NCI-H1694 (cell line): Measurements from ENCODE around the gene LMNA.
A peak's percentile ranks its signal among the peaks of the same experiment; 100 is the strongest.
"Not testable (repeated sequence)": the region's sequence is repeated elsewhere in the genome, so short reads cannot be mapped to it uniquely, and the experiment has no call there.

Experiments
- DNase-seq: peaks from one replicate; lab custom pipeline; 2025; lab: John Stamatoyannopoulos, UW

LMNA gene

DNA sequence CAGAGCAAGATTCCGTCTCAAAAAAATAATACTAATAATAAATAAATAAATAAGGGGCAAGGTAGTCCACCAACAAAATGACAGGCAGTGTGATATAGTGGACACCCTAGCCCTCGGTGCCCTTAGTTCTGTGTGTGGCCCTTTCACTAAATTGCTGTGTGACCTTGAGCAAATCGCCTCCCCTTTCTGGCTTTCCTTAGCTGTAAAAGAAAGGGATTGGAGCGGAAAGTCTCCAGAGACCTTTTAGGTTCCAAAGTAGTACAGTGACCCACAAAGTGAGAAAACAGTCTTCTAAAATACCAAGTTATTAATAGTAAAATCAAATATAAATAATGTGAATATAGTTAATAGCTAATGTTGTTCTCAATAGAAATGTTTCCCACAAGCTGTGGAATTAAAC lies 7.6 kb downstream of the LMNA start:
- no peak for DNase-seq

DNA sequence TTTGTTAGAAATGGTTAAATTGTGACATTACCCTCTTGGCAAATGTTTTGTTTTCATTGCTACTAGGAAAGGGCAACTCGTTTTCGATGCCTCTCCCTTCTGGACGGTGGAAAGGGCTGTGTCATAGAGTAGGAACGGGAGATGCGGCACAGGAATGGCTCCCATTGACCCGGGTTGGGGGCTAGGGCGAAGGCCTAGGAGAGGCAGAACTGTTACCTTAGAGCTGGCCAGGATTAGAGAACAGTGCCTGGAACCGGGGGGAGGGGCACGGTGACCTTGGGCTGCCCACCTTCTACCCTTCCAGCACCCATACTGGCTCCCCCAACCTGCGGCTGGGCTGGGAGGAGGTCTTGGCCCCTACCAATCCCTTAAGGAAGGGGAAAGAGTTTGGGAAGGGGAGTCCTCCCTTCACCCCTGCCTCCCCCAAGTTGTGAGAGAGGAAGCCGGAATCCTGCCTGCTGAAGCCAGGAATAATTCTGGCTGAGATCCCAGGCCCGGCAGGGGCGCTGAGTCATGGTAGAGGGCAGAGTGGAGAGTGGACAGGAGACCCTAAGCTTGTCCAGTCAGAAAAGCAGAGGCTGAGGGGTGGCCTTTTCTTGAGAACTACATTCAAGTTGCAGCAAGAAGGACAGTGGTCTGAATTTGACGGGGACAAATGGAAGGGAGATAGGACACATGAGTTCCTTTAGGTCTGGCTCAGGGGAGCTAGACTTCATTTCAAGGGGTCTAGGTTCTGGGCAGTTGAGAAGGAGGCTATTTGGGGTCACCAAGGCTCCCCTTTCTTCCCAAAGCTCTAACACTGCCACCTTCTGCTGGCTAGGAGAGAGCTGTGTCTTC lies 8.2 kb downstream of the LMNA start:
- DNase-seq: peak; percentile 41

DNA sequence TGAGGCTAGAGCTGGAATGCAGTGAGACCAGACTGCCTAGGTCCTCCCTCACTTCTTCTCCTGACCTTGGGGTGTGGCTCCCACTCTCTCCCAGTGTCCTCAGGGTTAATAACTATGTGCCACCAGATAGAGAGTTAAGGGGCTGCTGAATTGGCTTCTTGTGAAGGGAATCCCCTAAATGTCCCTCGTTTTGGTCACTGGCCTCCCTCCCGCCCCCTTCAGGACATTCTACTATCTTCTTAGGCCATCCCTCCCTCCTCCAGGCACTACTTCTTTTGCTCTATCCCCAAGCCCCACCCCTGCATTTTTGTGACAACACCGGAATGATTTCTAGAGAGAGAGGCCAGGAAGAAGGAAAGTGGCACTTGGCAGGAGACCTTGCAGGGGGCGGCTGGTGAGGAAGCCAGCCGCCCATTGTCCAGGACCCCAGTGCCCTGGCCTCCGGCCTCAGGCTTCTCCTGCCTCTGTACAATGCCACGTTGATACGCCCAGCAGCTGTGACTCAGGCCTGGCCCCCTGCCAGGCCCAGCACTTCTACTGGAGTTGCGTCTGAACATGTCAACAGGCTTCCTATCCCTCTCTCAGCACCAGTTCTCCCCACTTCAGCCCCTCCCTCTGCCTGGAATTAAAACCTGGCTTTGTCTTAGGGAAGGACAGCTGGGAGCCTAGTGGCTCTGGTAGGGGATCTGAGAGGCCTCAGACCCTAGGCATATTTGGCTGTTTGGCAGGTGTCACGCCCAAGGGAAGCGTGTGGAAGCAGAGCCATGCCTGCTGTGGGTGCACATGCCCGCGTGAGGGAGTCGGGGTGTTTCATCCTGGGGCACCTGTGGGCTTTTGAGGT lies 9.1 kb downstream of the LMNA start:
- DNase-seq: peak; percentile 99

DNA sequence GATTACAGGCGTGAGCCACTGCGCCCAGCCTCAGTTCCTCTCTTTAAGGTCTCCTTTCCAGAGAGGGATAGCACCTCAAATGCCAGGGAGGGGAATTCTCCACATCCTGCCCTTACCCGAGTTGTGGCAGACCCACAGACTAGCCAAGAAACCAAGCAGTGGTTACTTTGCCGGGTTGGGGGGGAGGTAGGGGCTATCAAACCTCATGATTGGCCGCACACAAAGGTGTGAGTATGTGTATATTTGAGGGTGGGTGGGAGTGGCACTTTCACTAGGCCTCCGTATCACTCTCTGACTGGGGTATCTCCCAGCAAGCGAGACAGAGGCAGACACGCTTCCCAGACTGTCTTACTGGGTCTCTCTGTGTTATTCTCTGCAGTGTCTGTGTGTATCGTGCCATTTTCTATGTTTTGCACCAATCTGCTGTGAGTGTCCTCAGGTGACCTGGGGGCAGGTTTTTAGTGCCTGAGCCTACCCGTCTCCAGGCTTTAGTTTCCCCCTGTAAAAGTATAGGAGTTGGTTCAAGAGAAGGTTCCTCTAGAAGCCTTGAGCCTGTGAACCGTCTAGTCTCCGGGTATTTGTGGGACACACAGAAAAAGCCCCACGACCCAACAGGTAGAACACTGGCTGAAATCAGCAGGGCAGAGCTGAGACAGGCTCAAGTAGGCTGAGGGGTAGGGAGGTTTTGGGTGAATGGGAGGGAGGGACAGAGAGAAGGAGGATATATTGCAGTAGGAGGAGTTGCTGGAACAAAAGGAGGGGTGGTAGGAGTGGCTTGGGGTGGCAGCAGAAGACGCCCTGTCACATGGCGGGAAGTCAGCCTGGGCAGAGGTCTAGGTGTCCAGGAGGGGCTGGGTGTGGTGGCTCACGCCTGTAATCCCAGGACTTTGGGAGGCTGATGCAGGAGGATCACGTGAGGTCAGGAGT lies 10.3 kb downstream of the LMNA start:
- DNase-seq: peak; percentile 65

DNA sequence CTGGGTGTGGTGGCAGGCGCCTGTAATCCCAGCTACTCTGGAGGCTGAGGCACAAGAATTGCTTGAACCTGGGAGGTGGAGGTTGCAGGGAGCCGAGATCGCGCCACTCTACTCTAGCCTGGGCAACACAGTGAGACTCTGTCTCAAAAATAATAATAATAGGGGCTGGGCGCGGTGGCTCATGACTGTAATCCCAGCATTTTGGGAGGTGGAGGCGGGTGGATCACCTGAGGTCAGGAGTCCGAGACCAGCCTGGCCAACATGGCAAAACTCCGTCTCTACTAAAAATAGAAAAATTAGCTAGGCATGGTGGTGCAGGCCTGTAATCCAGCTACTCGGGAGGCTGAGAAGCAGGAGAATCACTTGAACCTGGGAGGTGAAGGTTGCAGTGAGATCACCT lies 11.0 kb downstream of the LMNA start:
- not testable (repeated sequence) for DNase-seq

DNA sequence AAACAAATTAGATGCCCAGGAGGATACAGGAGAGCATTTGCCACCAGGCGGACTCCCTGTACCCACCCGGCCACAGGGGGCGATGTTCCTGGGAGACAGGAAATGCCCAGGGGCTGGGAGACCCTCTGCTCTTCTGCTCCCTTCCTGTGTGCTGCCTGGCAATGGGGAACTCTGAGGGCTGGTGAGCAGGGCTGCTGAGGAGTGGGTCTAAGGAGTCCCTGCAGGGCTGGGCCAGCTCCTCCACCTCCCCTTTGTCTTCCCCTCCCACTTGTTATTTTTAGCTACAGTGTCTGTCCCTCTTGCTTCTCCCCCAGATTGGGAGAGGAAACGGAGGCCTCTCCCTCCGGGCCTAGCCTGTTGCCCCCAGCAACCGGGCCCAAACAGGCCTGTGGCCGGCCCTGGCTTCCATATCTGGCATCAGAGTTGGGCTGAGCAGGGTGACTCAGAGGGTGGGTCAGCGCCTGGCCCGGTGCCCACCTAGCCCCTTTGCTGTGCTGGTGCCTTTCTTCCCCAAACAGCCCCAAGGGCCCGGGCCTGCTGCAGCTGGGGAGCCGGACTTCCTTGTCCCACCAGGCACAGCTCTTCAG lies 11.6 kb downstream of the LMNA start:
- DNase-seq: peak; percentile 64

DNA sequence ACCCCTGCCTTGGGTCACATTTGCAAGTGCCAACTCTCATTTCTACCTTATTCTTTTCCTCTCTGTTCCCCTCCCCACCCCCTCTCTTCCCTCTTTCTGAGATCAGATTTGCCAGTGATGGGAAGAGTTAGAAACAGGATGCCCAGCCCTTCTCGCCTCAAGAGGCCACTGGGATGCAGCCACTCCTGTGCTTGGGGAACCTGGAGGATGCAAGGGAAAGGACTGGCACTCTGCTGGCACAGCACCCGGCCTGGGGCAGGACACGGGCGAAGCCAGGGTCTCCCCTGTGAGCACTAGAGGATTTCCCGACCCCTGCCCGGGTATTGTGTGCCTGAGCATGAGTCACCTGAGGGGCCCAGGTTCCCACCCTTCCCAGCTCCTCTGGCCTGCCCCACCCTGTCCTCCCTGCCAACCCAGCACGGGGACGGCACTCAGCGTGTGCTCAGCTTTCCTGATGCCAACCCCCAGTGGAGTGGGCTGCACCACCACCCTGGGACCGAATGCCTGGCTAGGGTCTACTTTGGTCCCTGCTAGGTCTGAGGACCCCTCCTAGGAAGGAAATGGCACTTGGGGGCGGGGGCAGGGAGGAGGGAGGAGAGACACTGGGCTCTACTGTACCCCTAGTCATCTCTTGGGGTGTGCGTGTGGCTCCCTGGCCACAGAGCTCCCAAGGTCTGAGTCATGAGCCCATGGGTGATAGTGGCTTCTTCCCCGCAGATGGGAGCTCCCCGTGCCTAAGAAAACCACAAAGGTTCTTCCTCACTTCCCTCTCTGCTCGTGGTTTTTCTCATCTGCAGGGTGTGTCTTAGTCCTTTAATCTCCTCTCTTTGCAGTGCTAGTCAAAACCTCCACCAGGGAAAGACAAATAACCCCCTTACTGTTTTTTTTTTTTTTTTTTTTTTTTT lies 12.4 kb downstream of the LMNA start:
- no peak for DNase-seq

DNA sequence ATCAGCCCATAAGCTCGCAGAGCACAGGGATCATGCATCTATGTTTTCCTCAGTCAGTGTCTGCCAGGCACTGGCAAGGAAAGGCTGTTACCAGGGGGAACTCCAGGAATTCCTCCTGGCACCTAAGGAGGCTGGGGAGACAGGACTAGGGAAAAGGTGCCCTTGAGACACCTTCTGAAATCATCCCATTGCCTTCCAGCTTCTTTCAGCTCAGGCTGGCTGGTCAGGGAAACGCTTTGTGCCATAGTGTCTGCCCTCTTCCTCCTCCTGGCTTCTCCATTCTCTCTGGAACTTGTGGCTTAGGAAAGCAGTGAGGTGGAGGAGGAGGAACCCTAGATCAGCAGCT lies 13.8 kb downstream of the LMNA start:
- no peak for DNase-seq

DNA sequence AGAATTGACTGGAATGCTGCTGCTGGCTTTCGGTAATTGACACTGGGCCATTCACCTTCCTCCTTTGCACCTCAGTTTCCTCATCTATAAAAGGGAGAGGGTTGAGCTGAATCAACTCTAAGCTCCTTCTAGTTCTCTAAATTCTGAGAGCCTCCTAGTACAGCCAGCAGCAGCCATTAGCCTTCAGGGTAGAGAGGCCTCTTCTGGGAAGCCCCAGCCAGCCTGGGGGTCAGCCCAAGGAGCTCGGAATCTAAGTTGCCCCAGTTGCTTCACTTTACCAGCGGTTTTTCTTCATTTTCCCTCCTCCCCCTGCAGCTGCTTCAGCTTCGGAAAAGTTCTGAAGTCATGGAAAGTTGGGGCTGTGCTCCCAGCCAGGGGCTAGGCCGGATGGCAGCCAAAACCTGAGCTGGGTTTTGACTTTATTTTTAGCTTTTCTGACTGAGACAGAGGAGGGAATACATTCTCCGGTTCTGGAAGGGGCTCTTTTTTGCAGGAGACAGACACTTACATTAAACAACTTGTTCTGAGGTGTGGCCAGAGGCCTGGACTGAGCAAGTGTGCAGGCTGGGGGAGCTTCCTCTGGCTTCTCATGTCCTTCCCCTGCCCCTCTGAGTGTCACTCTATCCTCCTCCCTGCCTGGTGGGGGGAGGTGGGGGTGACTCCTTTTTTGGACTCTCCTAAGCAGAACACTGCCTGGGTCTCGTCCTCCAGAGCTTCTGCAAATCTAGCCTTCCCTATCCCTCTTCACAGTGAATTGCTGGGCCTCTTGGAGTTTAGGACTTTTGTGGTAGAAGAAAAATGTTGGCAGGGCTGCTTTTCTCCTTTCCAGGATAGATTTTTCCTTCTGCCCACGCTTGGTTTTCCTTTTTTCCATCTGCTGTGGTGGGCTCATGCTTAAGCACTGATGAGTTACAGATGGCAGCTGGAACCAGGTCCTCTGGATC lies 14.4 kb downstream of the LMNA start:
- peak; percentile 29 for DNase-seq

DNA sequence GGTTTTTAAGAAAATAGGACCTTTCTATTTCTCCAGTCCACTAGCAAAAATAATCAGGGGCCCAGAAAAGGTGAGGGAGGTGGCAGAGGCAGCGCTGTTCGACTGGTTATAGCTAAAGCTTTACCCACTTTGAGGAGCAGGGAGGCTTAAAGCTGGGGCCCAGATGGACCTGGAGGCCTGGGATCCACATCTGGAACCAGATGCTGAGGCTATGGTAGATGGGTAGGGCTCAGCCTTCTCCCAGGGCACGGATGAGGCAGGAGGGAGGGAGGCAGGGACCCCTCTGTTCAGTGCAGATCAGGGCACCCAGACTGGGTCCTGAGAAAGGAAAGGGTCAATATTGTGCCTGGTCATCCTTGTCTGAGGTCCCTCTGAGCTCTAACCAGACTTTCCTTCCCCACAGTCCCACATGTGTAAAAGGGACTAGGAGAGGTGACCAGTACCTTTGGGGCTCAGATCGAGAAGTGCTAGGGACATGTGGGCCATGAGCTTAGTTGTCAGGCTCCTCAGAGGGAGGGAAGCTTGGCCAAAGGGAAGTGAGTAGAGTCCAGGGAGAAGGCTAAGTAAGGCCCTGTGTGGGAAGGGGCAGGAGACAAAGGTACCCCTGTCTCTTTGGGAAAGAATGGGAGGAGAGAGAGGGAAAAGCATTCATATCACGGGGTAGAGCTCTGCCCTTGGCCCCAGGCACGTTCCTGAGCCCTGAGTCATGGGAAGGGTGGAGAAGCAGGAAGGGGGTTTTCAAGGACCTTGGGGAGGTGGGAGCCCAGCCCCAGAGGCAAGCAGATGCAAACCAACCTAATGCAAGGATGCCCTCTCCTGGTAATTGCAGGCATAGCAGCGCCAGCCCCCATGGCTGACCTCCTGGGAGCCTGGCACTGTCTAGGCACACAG lies 15.4 kb downstream of the LMNA start:
- DNase-seq: peak; percentile 92

DNA sequence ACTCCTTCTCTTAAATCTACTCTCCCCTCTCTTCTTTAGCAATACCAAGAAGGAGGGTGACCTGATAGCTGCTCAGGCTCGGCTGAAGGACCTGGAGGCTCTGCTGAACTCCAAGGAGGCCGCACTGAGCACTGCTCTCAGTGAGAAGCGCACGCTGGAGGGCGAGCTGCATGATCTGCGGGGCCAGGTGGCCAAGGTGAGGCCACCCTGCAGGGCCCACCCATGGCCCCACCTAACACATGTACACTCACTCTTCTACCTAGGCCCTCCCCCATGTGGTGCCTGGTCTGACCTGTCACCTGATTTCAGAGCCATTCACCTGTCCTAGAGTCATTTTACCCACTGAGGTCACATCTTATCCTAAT lies 16.0 kb downstream of the LMNA start:
- no peak for DNase-seq

DNA sequence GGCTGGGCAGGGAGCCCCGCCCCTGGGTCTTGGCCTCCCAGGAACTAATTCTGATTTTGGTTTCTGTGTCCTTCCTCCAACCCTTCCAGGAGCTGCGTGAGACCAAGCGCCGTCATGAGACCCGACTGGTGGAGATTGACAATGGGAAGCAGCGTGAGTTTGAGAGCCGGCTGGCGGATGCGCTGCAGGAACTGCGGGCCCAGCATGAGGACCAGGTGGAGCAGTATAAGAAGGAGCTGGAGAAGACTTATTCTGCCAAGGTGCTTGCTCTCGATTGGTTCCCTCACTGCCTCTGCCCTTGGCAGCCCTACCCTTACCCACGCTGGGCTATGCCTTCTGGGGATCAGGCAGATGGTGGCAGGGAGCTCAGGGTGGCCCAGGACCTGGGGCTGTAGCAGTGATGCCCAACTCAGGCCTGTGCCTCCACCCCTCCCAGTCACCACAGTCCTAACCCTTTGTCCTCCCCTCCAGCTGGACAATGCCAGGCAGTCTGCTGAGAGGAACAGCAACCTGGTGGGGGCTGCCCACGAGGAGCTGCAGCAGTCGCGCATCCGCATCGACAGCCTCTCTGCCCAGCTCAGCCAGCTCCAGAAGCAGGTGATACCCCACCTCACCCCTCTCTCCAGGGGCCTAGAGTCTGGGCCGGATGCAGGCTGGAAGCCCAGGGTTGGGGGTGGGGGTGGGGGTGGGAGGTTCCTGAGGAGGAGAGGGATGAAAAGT lies 20.4 kb downstream of the LMNA start:
- no peak for DNase-seq

DNA sequence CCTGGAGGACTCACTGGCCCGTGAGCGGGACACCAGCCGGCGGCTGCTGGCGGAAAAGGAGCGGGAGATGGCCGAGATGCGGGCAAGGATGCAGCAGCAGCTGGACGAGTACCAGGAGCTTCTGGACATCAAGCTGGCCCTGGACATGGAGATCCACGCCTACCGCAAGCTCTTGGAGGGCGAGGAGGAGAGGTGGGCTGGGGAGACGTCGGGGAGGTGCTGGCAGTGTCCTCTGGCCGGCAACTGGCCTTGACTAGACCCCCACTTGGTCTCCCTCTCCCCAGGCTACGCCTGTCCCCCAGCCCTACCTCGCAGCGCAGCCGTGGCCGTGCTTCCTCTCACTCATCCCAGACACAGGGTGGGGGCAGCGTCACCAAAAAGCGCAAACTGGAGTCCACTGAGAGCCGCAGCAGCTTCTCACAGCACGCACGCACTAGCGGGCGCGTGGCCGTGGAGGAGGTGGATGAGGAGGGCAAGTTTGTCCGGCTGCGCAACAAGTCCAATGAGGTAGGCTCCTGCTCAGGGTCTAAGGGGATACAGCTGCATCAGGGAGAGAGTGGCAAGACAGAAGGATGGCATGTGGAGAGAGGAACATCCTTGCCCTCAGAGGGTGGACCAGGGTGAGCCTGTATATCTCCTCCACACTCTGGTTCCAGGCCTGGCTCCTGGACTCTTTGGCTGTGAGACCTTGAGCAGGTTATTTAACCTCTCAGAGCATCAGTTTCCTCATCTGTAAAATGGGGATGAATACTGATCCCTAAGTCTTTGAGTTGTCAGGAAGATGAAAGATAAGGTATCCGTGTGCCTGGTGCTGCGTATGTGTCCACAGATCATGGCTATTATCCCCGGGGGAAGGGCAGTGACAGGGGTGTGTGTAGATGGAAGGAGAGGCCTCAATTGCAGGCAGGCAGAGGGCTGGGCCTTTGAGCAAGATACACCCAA lies 21.7 kb downstream of the LMNA start:
- DNase-seq: no peak

DNA sequence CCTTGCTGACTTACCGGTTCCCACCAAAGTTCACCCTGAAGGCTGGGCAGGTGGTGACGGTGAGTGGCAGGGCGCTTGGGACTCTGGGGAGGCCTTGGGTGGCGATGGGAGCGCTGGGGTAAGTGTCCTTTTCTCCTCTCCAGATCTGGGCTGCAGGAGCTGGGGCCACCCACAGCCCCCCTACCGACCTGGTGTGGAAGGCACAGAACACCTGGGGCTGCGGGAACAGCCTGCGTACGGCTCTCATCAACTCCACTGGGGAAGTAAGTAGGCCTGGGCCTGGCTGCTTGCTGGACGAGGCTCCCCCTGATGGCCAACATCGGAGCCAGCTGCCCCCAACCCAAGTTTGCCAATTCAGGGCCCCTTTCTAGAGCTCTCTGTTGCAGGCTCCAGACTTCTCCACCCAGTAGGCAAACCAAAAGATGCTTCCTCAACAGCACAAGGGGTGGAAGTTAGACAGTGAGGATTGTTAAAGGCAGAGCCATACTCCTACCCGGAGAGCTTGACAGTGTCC lies 22.5 kb downstream of the LMNA start:
- DNase-seq: no peak

DNA sequence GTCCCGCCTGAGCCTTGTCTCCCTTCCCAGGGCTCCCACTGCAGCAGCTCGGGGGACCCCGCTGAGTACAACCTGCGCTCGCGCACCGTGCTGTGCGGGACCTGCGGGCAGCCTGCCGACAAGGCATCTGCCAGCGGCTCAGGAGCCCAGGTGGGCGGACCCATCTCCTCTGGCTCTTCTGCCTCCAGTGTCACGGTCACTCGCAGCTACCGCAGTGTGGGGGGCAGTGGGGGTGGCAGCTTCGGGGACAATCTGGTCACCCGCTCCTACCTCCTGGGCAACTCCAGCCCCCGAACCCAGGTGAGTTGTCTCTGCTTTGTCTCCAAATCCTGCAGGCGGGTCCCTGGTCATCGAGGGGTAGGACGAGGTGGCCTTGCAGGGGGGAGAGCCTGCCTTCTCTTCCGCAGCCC lies 24.0 kb downstream of the LMNA start:
- no peak for DNase-seq

DNA sequence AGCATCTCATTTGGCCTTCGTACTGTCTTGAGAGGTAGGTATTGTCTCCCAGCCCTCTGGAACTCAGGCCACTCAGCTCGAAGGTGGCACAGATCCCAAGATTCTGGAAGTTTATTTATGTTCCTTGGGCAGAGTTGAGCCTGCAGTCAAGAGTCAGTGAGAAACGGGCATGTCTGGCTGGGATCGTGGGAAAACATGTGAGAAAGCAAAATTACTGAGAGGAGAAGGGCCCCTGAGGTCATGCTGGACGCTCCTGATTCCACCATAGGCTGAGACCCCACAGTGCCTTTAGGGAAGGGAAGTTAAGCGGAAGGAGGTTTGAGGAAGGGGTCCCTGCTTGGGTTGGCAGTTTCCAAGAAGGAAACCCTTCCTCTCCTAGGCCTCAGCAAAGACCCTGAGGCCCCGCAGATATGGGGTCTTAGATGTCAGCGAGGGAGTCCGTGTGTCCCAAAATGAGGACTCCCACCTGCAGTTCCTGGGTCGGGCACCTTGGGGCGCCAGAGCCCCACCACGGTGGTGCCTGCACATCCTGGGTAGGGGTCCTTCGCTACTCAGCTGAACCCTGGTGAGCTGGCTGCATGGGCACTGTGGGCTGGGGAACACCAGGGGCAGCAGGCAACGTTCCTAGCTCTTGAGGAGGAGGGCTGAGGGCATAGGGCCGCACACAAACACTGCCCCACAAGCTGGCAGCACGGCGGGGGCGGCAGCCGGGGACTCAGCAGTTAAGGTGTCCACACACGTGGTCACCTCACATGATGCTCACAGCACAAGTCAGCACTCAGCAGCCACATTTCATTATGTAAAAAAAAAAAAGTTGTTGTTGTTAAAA lies 26.6 kb downstream of the LMNA start:
- peak; percentile 68 for DNase-seq
